MCF 10A (cell line): ENCODE measurements around the gene SPI1. TPM values are rescaled to one million over a fixed set of nuclear protein-coding genes. Genes with fewer than 3 reads are reported as not detected.
A peak's percentile ranks its signal among the peaks of the same experiment; 100 is the strongest.

Experiments
- BruUV-seq: library from RNA; stranded (reverse); fragments of 400-500 nt; replicated peaks from 2 replicates; lab custom pipeline; 2021; lab: Mats Ljungman, UMichigan
- CTCF ChIA-PET: fragments of 300-600 bp; sonication (Branson Sonifier 250); formaldehyde crosslinking; extraction: SDS; loops from one replicate; lab custom pipeline; 2021; ENCODE audit warnings: antibody characterized with exemption, inconsistent platforms; lab: Yijun Ruan, JAX
- POLR2A ChIA-PET: fragments of 300-600, 350-650 bp; sonication (Branson Sonifier 250); formaldehyde crosslinking; extraction: SDS; loops from one replicate; lab custom pipeline; 2020; ENCODE audit warnings: antibody characterized with exemption, inconsistent platforms; lab: Yijun Ruan, JAX
- DNase-seq: peaks from one replicate; pipeline ENCODE4 v3.0.0-alpha.2; 2018; ENCODE audit not compliant: unreplicated experiment
- H3K27ac Mint-ChIP-seq: one replicate; pipeline ENCODE4 v1.8.0; 2022; ENCODE audit warnings: mild to moderate bottlenecking, low read depth, mixed read lengths; ENCODE audit not compliant: unreplicated experiment
- H3K27me3 Mint-ChIP-seq: one replicate; pipeline ENCODE4 v1.8.0; 2022; ENCODE audit warnings: mixed read lengths; ENCODE audit not compliant: insufficient read depth, unreplicated experiment
- H3K36me3 Mint-ChIP-seq: one replicate; pipeline ENCODE4 v1.8.0; 2022; ENCODE audit warnings: mild to moderate bottlenecking, moderate library complexity, mixed read lengths; ENCODE audit not compliant: insufficient read depth, unreplicated experiment
- H3K4me1 Mint-ChIP-seq: one replicate; pipeline ENCODE4 v1.8.0; 2022; ENCODE audit warnings: mixed read lengths; ENCODE audit not compliant: insufficient read depth, unreplicated experiment
- H3K4me3 Mint-ChIP-seq: one replicate; pipeline ENCODE4 v1.8.0; 2022; ENCODE audit warnings: mild to moderate bottlenecking, moderate library complexity, mixed read lengths; ENCODE audit not compliant: unreplicated experiment
- H3K9me3 Mint-ChIP-seq: one replicate; pipeline ENCODE4 v1.8.0; 2022; ENCODE audit warnings: mixed read lengths; ENCODE audit not compliant: unreplicated experiment
- CTCF ChIP-seq: fragments of 200-600 bp; IDR thresholded peaks from one replicate; pipeline ENCODE4 v1.8.0; 2022; ENCODE audit warnings: antibody characterized with exemption, mild to moderate bottlenecking; ENCODE audit not compliant: unreplicated experiment
- intact Hi-C: fragments of 100-400 bp; cut with micrococcal nuclease; formaldehyde crosslinking; loops from 2 replicates; pipeline ENCODE4 v1.14.1; 2022
- total RNA-seq: library from RNA; stranded (reverse); gene quantifications from 2 replicates; pipeline ENCODE4 v1.2.3, GENCODE V29; 2022

Gene SPI1
- total RNA-seq, 1 experiment from 2014 or later = not detected

DNA sequence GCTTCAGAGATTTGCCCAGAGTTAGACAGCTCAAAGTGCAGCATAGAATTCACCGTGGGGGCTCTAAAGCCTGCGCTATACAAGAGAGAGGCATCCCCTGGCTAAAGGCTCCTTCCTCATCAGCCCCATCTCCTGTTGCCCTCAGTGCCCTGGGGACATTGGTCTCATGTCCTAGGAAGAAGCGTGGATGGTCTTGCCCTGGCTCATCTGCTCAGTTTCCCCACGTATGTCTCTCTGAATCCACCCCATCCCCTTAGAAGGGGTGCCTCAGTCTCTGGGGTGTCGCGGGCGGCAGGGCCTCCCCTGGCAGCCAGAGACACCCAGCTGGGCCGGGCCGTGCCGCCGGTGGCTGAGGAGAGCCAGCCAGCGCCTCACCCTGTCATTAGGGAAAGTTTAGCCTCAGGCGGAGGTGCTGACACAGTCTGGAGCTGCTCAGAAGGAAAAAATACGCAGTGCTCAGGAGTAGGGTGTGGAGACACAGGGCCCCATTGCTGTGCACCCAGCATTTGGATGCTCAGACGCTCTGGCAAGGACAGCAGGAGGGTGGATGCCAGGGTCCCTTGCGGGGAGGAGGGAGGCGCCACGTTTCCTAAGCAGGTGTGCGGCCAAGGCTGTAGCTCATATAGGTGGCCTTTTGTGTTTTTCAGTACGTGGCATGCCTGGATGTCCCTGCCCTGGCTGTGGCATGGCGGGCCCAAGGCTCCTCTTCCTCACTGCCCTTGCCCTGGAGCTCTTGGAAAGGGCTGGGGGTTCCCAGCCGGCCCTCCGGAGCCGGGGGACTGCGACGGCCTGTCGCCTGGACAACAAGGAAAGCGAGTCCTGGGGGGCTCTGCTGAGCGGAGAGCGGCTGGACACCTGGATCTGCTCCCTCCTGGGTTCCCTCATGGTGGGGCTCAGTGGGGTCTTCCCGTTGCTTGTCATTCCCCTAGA lies 31.4 kb upstream of the SPI1 start:
- no TSS peak for BruUV-seq
- intact Hi-C loops = loop anchor here (2.0 to 5.0 kb wide), 2 partner anchors 45 to 232 kb away; partner anchors contain the start of gene ARFGAP2
- CTCF ChIA-PET = interaction anchor here (0.6 to 1.6 kb wide), 14 partner anchors 15 to 583 kb away, joined by 3 to 7 read pairs (median 3); partner anchors contain the start of gene PSMC3

DNA sequence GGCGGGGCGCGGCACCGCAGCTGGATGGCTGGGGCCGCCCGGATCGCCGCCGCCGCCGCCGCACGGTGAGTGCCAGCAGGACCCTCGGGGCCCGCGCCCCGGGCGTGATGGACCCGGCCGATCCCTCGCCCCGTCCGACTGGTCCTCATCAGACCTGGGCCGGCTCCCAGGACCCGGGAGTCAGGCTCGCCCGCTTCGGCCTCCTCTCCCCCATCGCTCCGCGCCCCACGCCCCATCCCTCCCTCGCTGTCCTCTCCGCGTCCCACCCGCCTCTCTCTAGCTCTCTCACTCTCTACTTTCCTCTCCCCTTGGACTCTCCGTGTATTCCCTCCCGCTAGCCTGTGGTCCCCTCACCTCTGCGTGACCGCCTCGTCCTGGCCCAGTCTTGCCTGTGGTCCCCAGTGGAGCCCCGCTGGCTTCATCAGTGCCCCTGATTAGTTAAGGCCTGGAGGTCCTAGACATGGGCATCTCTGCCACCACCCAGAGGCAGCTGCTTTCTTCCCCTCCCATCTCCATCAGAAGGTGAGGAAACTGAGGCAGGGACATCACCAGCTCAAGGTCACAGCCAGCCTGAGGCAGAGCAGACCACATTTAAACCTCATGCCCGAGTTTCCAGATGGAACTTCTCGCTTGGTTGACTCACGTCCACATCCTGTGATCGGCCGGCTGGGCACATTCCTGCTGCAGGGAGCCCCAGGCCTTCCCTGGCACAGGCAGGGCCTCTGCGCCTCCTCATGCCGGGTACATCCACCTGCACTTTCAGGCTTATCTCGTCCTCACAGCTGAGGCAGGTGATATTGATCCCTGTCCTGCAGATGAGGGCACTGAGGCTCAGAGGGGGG lies 30.5 kb upstream of the SPI1 start:
- peaks cover 34% of the 10 kb centered on the region for H3K36me3 Mint-ChIP-seq
- ChIA-PET POLR2A (interaction anchor here (0.5 to 5.9 kb wide), 17 partner anchors 8 to 582 kb away, joined by 3 to 75 read pairs (median 4); partner anchors contain the start of genes ACP2, DDB2, FNBP4 and KBTBD4), CTCF (interaction anchor here (0.6 to 2.6 kb wide), 6 partner anchors 16 to 448 kb away, joined by 3 to 24 read pairs (median 4); no protein-coding TSS in a partner anchor)
- TF ChIP-seq CTCF = no peak
- peak overlapping the region; percentile 93 for H3K4me3 Mint-ChIP-seq
- H3K4me1 Mint-ChIP-seq = peaks cover 31% of the 10 kb centered on the region
- DNase-seq = peak; percentile 78
- H3K27ac Mint-ChIP-seq = peak overlapping the region; percentile 98
- H3K27me3 Mint-ChIP-seq = no peaks in the 10 kb centered on the region
- TSS peak; percentile 29 for BruUV-seq
- no peaks in the 10 kb centered on the region for H3K9me3 Mint-ChIP-seq
- intact Hi-C loops = loop anchor here (1.0 to 5.0 kb wide), 3 partner anchors 35 to 232 kb away; partner anchors contain the start of gene ARFGAP2

More for the DNA sequence above, 31.4 kb upstream of the SPI1 start:
- no peaks in the 10 kb centered on the region for H3K9me3 Mint-ChIP-seq
- H3K4me1 Mint-ChIP-seq = peaks cover 36% of the 10 kb centered on the region
- peaks cover 43% of the 10 kb centered on the region for H3K36me3 Mint-ChIP-seq
- H3K4me3 Mint-ChIP-seq = peak overlapping the region; percentile 93
- TF ChIP-seq CTCF = no peak
- POLR2A ChIA-PET = interaction anchor here (0.5 to 5.9 kb wide), 17 partner anchors 9 to 423 kb away, joined by 3 to 75 read pairs (median 4); partner anchors contain the start of genes ACP2, DDB2, FNBP4 and PSMC3
- peak overlapping the region; percentile 98 for H3K27ac Mint-ChIP-seq
- DNase-seq = peak; percentile 66
- H3K27me3 Mint-ChIP-seq = no peaks in the 10 kb centered on the region

- intact Hi-C loops = loop anchor here (1.0 to 5.0 kb wide), 3 partner anchors 34 to 231 kb away; partner anchors contain the start of gene ARFGAP2
- peaks cover 27% of the 10 kb centered on the region for H3K36me3 Mint-ChIP-seq
- H3K9me3 Mint-ChIP-seq = no peaks in the 10 kb centered on the region
- TF ChIP-seq CTCF = peak; percentile 79
- peaks cover 24% of the 10 kb centered on the region for H3K4me1 Mint-ChIP-seq
- DNase-seq = peak; percentile 91
- H3K27me3 Mint-ChIP-seq = no peaks in the 10 kb centered on the region
- CTCF ChIA-PET = interaction anchor here (0.6 to 2.6 kb wide), 9 partner anchors 8 to 53 kb away, joined by 3 to 24 read pairs (median 3); partner anchors contain the start of genes PSMC3 and SPI1
- H3K4me3 Mint-ChIP-seq = peak within 1 kb of the TSS; percentile 93
- H3K27ac Mint-ChIP-seq = peak within 1 kb of the TSS; percentile 98
- TSS peak; percentile 85 for BruUV-seq
- POLR2A ChIA-PET = interaction anchor here (0.5 to 5.9 kb wide), 18 partner anchors 9 to 615 kb away, joined by 3 to 75 read pairs (median 4); partner anchors contain the start of genes ACP2, CELF1, DDB2 and FNBP4
These were observed 29.6 kb upstream of the SPI1 start, which contains the start of gene SLC39A13 for GRCh38 chr11:47407746-47408590. Gene SLC39A13, plus strand, starts transcription at chr11:47408590. Its CDS starts 1,505 bp downstream, at chr11:47410095.
